Kidney (tissue), 14 donors: ENCODE data around the gene OR2M3. TPM values are rescaled to one million over a fixed set of nuclear protein-coding genes. Genes with fewer than 3 reads are reported as not detected.

Source experiments
- DNase-seq, 5 donors: peaks; one replicate each; pipeline ENCODE4 v3.0.0-alpha.2; 2013 to 2020
- FAIRE-seq: peaks from 2 replicates; lab custom pipeline; 2012; peaks lifted over from hg19 to GRCh38; lab: Jason Lieb, UNC
- H3K27ac ChIP-seq, 2 donors: one replicate each; pipeline ENCODE4 v1.7.0; 2013; ENCODE audit warnings: low read depth in 2 of 2, low read length in 2 of 2, inconsistent platforms in 1 of 2
- H3K27me3 ChIP-seq: one replicate; pipeline ENCODE4 v1.7.1; 2013; ENCODE audit warnings: low read length, inconsistent platforms; ENCODE audit not compliant: control insufficient read depth, insufficient read depth
- H3K36me3 ChIP-seq, 3 donors: one replicate each; pipeline versions ENCODE4 v1.7.0 to v1.7.1; 2013; ENCODE audit warnings: low read length in 3 of 3, control low read depth in 1 of 3, inconsistent platforms in 1 of 3; ENCODE audit not compliant: insufficient read depth in 3 of 3, control insufficient read depth in 2 of 3
- H3K4me1 ChIP-seq, 3 donors: one replicate each; pipeline versions ENCODE4 v1.7.0 to v1.7.1; 2013; ENCODE audit warnings: low read length in 3 of 3, inconsistent platforms in 1 of 3, low read depth in 1 of 3; ENCODE audit not compliant: control insufficient read depth in 2 of 3, insufficient read depth in 2 of 3
- H3K4me3 ChIP-seq, 3 donors: one replicate each; pipeline versions ENCODE4 v1.7.0 to v1.8.1; 2013; ENCODE audit warnings: low read length in 3 of 3, control low read depth in 1 of 3, inconsistent platforms in 1 of 3
- H3K9ac ChIP-seq, 3 donors: one replicate each; pipeline versions ENCODE4 v1.7.0 to v1.7.1; 2013; ENCODE audit warnings: low read length in 3 of 3, control low read depth in 1 of 3, inconsistent platforms in 1 of 3
- H3K9me3 ChIP-seq, 3 donors: one replicate each; pipeline versions ENCODE4 v1.7.0 to v1.7.1; 2013; ENCODE audit warnings: low read length in 3 of 3, control low read depth in 1 of 3, inconsistent platforms in 1 of 3; ENCODE audit not compliant: control insufficient read depth in 2 of 3, insufficient read depth in 1 of 3
- CTCF ChIP-seq: IDR thresholded peaks from 3 replicates; pipeline ENCODE4 v1.5.1; 2012; ENCODE audit warnings: mild to moderate bottlenecking, moderate library complexity, borderline replicate concordance; ENCODE audit not compliant: insufficient read depth; ENCODE audit errors: extremely low read depth
- intact Hi-C: fragments of 100-400 bp; cut with DNase I; formaldehyde crosslinking; loops from one replicate; pipeline ENCODE4 v1.11.1; 2022
- polyA plus RNA-seq: library from polyadenylated mRNA; stranded (reverse); fragments of 350-450 nt; fragmentation: Illumina TruSeq; extraction: RNeasy Lipid Tissue Mini Kit (QIAGEN cat#74804); gene quantifications from one replicate; pipeline ENCODE4 v1.2.3, GENCODE V29; 2014; ENCODE audit warnings: low read depth, low replicate concordance; ENCODE audit not compliant: insufficient read depth
- total RNA-seq: library from RNA; stranded (reverse); fragmentation: NEBNext Ultra II Directional; extraction: Animal tissue kit (Norgen Biotek cat#: 25700); gene quantifications from one replicate; pipeline ENCODE4 v1.2.1, GENCODE V29; 2021
- donor health status: control.
- donor health status: control.
- donor health status: control.
- donor health status: control.
- donor health status: control.
- donor health status: DM: yes; HTN: yes; CAD: no.
- donor health status: Normal renal cell carcinoma (clear cell type).

The OR2M3 gene
- total and polyA plus RNA-seq, 2 donors from 2014 or later: not detected

GRCh38 chr1:248183996-248184395 lies 13.1 kb upstream of the OR2M3 start:
- intact Hi-C loops: no loop called here
- DNase-seq (peak in 1 of 5 donors; percentile 4), FAIRE-seq (no peak)
- Histone ChIP-seq H3K4me3 (no peak overlapping the region), H3K36me3 (no peaks in the 10 kb centered on the region), H3K27me3 (no peaks in the 10 kb centered on the region), H3K9ac (no peak overlapping the region), H3K4me1 (no peaks in the 10 kb centered on the region), H3K27ac (no peak overlapping the region), H3K9me3 (no peaks in the 10 kb centered on the region)
- no peak for TF ChIP-seq CTCF

DNA sequence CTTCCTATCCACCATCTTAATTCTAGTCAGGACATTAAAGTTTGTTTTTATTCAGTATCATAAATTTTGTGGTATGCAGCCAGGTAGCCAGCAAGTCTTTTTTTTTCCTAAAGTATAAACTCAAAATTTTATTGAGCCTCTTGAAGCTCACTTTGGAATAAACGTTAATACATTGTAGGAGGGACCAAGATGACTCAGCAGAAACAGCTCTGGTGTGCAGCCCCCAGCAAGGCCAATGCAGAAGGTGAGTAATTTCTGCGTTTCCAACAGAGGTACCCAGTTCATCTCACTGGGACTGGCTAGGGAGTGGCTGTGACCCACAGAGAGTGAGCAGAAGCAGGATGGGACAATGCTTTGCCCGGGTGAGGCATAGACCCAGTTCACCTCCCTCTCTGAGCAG lies 9.7 kb upstream of the OR2M3 start:
- intact Hi-C loops: no loop called here
- no peak overlapping the region for H3K4me3 ChIP-seq
- no peak for FAIRE-seq

GRCh38 chr1:248189026-248189425 lies 8.0 kb upstream of the OR2M3 start:
- no peaks in the 10 kb centered on the region for H3K36me3 ChIP-seq
- FAIRE-seq (no peak), DNase-seq (peak in 3 of 5 donors; percentile 32 to 72 (median 71))
- intact Hi-C loops: no loop called here
- H3K4me1 ChIP-seq: no peaks in the 10 kb centered on the region
- H3K9ac ChIP-seq: no peak overlapping the region
- H3K4me3 ChIP-seq: no peak overlapping the region
- H3K9me3 ChIP-seq: peaks cover 0 to 5% (median 0%) of the 10 kb centered on the region in 3 donors
- no peak overlapping the region for H3K27ac ChIP-seq
- no peaks in the 10 kb centered on the region for H3K27me3 ChIP-seq
- no peak for TF ChIP-seq CTCF

More for the DNA sequence above, 9.7 kb upstream of the OR2M3 start:
- Histone ChIP-seq H3K27me3 (no peaks in the 10 kb centered on the region), H3K36me3 (no peaks in the 10 kb centered on the region), H3K9ac (no peak overlapping the region), H3K27ac (no peak overlapping the region), H3K9me3 (no peaks in the 10 kb centered on the region), H3K4me1 (no peaks in the 10 kb centered on the region)
- DNase-seq: no peak
- TF ChIP-seq CTCF: no peak

DNA sequence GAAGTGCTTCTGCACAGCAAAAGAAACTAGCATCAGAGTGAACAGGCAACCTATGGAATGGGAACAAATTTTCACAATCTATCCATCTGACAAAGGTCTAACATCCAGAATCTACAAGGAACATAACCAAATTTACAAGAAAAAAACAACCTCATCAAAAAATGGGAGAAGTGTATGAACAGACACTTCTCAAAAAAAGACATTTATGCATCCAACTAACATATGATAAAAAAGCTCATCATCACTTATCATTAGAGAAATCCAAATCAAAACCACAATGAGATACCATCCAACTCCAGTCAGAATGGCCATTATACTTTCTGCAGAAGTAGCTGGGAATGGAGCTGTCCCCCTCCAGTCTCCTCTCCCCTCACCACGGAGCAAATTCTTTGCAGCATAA lies 2.9 kb upstream of the OR2M3 start:
- FAIRE-seq: no peak
- intact Hi-C loops: no loop called here
- no peak for DNase-seq
- no peaks in the 10 kb centered on the region for H3K27me3 ChIP-seq
- TF ChIP-seq CTCF: no peak
- H3K27ac ChIP-seq: no peak overlapping the region
- H3K4me3 ChIP-seq: no peak overlapping the region
- no peak overlapping the region for H3K9ac ChIP-seq
- H3K4me1 ChIP-seq: no peaks in the 10 kb centered on the region
- peaks cover 0 to 5% (median 0%) of the 10 kb centered on the region in 3 donors for H3K9me3 ChIP-seq
- H3K36me3 ChIP-seq: no peaks in the 10 kb centered on the region
